ENCODE measurements around the gene MAP3K7. TPM values are rescaled to one million over a fixed set of nuclear protein-coding genes. Genes with fewer than 3 reads are reported as not detected.

Gene MAP3K7
- 23.0 and 26.1 TPM in 2 replicates for total RNA-seq (2014; rRNA removed; shearing (Covaris generic))
- polyA plus RNA-seq (2015; cell fraction: cytosol; rRNA removed) = 19.5 and 23.4 TPM in 2 replicates
- 86.9 and 101 TPM in 2 replicates for polyA plus RNA-seq (2015; cell fraction: nucleus; rRNA removed)

DNA sequence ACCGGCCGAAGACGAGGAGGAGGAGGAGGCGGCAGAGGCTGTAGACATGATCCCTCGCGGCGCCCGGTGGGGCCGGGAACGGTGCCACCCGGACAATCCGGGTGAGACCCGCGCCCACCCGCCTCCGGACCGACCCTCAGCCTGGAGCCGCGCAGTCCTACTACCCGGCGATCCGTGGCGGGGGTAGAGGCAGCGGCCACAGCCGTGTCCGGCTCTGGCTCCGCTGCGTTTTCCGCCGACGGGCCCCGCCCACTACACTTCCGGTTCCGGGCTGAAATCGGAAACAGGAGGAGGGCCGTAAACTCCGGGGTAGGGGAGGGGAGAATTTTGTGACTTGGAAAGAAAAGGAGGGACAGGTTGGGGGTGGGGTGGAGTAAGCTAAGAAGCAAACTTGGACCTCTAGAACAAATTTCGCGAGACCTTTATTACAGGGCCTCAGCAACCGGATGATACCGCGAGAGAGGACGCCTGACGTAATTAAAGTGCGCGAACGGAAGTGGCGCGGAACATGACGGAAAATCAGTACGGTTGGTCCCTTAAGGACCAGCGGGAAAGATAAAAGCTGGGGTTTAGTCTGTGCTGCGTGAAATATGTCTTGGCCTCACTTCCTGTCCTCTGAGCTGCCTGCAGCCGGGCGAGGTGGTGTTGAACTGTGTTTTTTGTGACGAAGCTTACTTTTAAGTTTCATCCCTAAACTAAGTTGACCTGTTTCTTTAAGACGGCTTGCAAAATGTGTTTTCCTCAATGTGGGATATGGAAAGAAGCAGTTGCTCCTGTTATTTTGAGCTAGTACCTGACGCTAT lies at the start of gene MAP3K7:
TSS of gene MAP3K7 (minus strand) at position 237 of the 803 bp plus-strand sequence. CDS start at position 48, 189 bp downstream.
- in situ Hi-C loops (cut with HindIII; ENCODE audit: low pct_unique_long_range_greater_than_20kb, low sequenced_read_pairs) = no loop called here
- DNase-seq (ENCODE audit: low read depth, low spot score) = peak; percentile 94

DNA sequence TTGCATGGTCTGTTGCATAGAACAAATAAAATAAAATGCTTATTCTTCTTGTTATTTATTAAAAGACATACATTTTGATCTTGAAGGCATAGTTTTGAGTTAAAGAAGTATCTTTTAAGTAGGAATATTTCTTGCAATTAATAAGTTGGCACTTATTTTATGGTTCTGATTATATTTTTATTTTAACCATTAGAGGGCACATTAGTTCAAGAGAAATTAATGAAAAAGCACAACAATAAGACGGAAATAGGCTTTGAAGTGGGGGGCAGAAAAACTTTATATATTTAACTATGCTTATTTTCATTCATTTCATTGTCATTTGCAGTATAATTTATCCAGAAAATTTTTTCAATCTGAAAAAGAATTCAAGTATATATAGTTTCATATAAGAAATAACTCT lies 44.2 kb upstream of the MAP3K7 start:
- in situ Hi-C loops (cut with HindIII; ENCODE audit: low pct_unique_long_range_greater_than_20kb, low sequenced_read_pairs) = no loop called here

DNA sequence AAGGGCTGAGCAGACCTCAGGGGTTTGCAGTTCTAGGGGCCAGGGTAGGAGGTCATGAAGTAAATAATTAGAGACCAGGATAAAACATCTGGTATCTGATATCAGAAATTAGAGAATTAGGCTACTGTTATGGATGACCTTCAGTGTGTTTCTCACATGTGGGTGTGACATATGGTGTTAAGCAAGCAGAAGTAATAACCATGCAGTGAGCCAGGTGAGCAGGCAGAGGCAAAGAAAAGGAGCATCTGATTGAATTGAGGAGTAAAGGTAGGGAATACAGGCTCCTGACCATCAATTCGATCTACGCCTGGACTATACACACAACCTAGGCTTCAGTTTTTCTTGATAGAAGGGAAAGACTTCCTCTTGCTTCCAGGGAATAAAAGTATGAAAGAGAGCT lies 34.7 kb upstream of the MAP3K7 start:
- in situ Hi-C loops (cut with HindIII; ENCODE audit: low pct_unique_long_range_greater_than_20kb, low sequenced_read_pairs) = no loop called here
- no peak for DNase-seq (ENCODE audit: low read depth, low spot score)

More for the DNA sequence above, 44.2 kb upstream of the MAP3K7 start:
- DNase-seq (ENCODE audit: low read depth, low spot score) = no peak

DNA sequence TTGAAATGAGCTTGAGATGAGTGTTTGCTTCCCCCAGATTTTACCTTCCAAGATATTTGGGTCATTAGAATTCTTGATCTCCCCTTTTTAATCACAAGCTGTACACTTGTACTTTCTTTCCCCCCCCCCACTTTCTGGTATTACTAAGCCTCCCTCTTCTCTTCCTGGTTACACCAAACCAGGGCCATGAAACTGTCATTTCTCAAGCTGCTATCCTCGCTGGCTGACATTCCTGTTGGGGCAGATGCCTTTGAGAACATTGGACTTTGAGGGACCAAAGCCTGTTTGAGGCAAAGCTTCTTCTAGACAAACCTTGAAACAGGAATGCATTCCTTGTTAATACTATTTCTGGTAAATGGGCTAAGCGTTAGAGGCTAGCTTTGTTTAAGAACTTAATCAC lies 32.3 kb upstream of the MAP3K7 start:
- DNase-seq (ENCODE audit: low read depth, low spot score) = no peak
- in situ Hi-C loops (cut with HindIII; ENCODE audit: low pct_unique_long_range_greater_than_20kb, low sequenced_read_pairs) = no loop called here

DNA sequence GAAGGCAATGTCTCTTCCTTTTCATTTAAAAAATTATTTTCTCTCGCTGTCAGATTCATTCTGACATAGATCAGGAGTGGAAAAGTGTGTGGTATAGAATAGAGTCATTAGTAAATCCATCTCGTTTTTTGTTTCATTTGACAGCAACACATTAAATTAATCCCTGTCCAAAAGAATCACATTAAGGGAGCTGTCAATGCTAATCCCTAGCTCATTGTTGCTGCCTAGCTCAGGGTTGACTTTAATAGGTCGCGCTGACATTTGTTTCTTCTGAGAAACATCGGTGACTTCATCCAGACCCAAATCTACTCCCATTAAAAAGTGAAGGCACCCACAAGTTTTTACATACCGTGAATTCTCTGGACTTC lies 25.4 kb upstream of the MAP3K7 start:
- in situ Hi-C loops (cut with HindIII; ENCODE audit: low pct_unique_long_range_greater_than_20kb, low sequenced_read_pairs) = no loop called here
- no peak for DNase-seq (ENCODE audit: low read depth, low spot score)

DNA sequence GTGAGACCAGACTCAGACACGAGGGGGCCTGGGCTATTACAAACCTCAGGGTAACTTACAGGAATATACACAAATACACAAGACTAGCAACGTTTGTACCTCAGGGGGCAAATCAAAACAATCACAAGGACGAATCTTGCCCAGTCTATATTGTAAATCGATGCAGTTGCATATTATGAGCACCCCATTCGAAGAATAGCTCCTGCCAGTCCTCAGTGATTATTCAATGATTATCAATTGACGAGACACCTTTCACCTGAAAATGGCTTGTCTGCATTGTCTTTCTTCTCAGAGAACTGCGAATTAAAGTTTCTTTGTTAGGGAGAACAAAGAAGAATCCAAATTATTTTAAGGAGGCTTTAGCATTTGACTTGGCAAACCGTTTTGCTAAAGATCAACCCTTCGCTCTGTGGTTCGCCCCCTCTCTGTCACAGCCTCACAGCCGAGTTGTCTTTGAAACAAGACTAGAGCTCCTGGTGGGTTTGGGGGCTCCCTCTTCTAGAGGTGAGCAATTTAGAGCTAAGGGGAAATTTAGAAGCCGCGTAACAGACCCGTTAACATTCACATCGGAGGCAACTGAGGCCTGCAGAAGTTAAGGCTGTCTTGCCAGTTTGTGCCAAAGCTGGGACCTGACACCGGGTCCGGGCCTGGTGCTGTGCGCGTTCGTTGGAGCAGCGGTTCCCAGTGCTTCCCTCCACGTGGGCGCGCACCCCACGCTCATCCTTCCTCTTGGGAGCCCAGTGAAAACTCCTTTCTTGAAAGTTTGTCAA lies 24.9 kb upstream of the MAP3K7 start:
- no peak for DNase-seq (ENCODE audit: low read depth, low spot score)
- in situ Hi-C loops (cut with HindIII; ENCODE audit: low pct_unique_long_range_greater_than_20kb, low sequenced_read_pairs) = no loop called here

DNA sequence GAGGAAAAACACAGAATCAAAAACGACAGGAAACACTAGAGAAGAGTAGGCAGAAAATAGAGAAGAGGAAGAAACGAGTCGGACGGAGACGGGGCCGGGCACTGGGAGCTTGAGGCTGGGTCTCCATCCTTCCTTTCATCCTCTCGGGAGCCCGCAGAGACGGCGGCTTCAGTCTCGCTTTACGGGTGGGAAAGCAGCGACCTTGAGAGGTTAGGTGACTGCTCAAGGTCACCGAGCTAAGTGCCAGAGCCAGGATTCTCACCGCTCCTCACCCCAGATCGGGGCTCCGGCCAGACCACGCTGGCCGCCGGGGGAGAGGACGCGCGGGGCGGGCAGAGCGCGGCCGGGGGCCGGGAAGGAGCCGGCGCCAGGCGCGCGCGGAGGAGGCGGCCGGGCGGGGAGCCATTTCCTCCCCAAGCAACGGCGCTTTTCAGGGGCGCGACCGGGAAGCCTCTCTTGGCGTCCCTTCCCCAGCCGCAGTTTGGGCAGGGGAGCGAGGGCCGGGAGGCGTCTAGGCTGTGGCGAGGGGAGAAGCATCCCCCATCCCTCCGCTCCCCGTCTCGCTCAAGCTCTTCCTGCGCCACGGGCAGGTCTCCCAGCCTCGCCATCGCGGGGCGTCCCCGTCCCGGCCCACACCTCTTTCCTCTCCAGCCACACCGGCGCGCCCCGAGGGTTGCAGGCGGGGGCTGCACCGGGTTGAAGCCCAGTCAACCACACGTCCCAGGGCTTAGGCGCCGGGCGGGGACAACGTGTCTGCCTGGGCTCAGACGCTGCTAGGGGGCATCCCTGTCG lies 24.1 kb upstream of the MAP3K7 start:
- in situ Hi-C loops (cut with HindIII; ENCODE audit: low pct_unique_long_range_greater_than_20kb, low sequenced_read_pairs) = no loop called here
- peak; percentile 20 for DNase-seq (ENCODE audit: low read depth, low spot score)

DNA sequence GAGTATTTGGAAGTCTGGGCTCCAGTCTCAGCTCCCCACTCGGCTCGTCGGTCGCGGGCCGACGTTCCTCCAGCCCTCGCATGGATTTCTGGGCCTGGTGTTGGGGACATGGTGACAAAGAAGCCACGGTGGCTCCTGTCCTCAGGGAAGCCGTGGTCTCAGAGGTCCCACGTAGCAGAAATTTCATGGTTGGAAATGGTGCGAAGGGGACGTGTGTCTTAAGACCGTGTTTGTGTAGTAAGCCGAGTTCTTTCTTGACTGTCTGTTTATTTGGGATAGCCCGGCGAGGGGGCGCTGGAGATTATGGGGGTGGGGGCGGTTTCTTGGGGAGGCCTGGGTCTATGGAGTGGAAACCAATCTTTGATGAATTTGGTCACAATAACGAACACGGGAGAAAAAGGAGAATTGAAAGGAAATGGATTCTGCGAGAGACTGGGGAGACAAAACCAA lies 23.5 kb upstream of the MAP3K7 start:
- no peak for DNase-seq (ENCODE audit: low read depth, low spot score)

DNA sequence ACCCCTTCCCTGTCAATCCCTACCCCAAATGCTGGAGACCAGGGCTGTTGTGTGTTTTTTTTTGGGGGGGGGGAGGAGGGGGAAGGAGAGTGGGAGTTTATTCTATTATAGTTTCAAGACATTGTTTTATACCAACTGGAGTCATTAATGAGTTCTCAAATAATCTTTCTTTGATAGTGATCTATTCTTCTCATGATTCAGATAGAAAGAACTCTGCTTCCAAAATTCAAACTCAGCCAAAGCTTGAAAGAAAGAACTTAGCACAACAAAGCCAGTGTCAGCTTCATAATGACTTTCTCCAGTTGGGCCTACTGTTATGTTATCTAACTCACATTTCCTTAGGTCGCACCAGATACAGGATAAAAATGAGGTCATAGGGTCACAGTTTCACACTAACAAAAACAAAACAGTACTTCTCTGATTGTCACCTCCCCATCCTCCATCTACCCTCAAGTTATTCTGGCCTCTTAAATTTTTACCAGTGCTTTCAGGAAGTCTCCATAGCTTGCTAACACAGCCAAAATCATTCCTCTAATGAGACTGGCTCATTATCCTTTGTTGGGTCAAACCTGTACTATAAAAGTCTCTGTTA lies 19.0 kb upstream of the MAP3K7 start:
- in situ Hi-C loops (cut with HindIII; ENCODE audit: low pct_unique_long_range_greater_than_20kb, low sequenced_read_pairs) = no loop called here

More for the DNA sequence above, 23.5 kb upstream of the MAP3K7 start:
- in situ Hi-C loops (cut with HindIII; ENCODE audit: low pct_unique_long_range_greater_than_20kb, low sequenced_read_pairs) = no loop called here

DNA sequence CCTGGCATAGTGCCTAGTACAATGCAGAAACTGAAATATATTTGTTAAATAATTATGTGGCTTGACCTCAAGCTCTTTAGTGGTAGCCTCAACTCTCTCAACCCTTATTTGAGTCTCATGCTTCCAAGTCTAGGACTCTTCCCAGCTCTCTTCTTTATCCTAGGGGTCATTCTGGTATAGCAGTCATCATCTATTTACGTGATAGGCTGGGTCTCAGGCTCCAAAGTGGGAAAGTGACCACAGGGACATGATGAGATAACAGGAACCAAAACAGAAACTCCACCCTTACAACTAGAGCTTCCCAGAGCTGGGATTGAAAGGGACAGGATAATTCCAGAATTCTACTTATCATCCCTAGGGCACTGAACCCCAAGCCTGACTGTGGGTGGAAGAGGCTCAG lies 17.7 kb upstream of the MAP3K7 start:
- no peak for DNase-seq (ENCODE audit: low read depth, low spot score)
- in situ Hi-C loops (cut with HindIII; ENCODE audit: low pct_unique_long_range_greater_than_20kb, low sequenced_read_pairs) = no loop called here

More for the DNA sequence above, 19.0 kb upstream of the MAP3K7 start:
- no peak for DNase-seq (ENCODE audit: low read depth, low spot score)

DNA sequence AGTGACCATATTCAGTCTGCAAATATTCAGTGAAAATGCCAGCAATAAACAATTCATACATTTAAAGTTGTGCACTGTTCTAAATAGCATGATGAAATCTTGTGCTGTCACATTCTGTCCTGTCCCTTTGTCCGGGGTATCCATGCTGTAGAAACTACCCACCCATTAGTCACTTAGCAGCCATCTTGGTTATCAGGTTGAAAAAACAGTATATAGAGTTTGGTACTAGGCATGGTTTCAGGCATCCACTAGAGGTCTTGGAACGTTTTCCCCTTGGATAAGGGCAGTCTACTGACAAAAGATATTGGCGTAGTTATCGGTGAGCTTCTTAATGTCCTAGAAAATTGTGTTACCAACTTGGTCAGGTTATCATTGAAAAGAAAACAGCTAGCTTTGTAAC lies 12.3 kb upstream of the MAP3K7 start:
- DNase-seq (ENCODE audit: low read depth, low spot score) = peak; percentile 39
- in situ Hi-C loops (cut with HindIII; ENCODE audit: low pct_unique_long_range_greater_than_20kb, low sequenced_read_pairs) = no loop called here

DNA sequence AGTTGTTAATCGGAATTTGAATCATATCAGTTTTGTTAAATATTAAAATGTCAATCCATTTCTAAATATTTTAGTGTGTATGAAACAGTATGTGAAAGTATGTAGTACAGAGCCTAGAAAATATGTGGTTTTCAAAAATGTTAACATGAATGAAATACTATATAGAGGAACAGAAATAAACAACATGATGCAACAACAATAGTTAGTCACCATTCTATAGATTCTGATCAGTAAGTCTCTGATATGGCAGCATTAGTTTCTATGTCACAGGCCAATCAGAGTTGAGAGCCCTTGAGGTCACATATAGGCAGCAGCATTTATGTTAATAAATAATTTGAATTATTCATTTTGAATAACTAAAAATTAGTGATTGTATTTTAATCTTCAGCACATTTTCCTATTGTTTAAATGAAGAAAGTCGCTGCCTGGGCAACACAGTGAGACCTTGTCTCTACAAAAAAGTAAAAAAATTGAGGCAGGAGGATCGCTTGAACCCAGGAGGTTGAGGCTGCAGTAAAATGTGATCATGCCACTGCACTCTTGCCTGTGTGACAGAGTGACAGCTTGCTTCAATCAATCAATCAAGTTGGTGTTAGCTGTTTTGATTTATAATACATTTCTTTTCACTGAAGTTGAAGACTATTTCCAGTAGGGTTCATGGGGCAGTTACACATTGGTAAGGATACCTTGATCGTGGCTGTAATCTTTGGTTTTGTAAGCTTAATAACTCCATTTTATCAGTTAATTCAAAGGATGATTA lies 11.5 kb upstream of the MAP3K7 start:
- DNase-seq (ENCODE audit: low read depth, low spot score) = no peak
- in situ Hi-C loops (cut with HindIII; ENCODE audit: low pct_unique_long_range_greater_than_20kb, low sequenced_read_pairs) = no loop called here

DNA sequence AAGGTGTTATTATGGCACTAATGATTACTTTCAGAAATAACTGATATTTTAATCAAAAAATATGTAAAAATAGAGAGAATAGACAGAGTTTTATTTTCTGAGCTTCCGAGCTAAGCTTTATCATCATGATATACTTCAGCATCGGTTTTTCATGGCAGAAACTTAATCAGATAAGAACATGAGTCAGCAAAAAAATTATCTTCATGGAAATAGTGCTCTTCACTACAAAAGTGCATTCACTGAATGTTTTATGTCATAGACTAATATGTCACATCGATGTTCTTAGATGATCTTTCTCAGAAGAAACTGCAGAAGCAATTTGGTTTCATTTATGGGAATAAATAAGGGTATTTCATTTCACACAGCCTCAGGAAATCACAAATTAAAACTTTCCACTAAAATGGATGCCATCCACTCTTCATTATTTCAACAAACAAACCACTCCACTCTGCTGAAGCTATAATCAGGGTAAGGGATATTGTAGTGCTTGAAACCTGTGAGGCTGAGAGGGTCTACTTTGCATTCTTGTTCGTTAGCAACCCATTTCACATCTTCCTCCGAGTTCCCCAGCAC lies 10.2 kb upstream of the MAP3K7 start:
- DNase-seq (ENCODE audit: low read depth, low spot score) = no peak
- in situ Hi-C loops (cut with HindIII; ENCODE audit: low pct_unique_long_range_greater_than_20kb, low sequenced_read_pairs) = no loop called here

DNA sequence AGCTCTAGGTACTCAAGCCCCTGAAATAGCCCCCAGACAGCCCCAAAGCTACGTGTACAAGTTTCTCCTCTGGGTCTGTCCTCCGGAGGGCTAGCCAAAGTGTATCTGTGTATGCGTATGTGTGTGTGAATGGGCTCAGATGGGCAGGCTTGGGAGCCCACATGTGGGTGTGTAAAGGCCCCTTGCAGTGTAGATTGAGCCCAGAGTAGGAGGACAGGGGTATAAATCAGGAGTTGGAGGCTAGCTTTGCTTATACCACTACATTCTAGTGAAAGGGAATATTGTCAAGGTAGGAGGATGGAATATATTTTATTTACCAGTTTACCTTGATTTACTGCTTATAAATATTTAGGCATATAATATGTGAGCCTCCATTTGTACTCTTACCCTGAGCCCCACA lies 9.0 kb upstream of the MAP3K7 start:
- in situ Hi-C loops (cut with HindIII; ENCODE audit: low pct_unique_long_range_greater_than_20kb, low sequenced_read_pairs) = no loop called here
- DNase-seq (ENCODE audit: low read depth, low spot score) = no peak

DNA sequence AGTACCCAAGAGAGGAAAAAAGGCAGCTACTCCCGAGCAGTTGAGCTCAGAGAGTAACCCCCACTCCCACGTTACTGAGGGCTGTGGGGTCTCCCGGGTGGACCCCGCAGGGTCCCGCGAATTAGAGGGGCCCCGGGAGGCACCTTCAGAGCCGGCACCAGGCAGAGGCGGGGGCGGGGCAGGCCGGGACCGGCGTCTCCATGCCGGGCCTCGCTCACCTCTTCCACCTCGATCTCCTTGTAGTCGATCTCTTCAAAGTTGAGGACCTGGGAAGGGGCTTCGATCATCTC lies 381 bp downstream of the MAP3K7 start:
- in situ Hi-C loops (cut with HindIII; ENCODE audit: low pct_unique_long_range_greater_than_20kb, low sequenced_read_pairs) = no loop called here
- no peak for DNase-seq (ENCODE audit: low read depth, low spot score)

DNA sequence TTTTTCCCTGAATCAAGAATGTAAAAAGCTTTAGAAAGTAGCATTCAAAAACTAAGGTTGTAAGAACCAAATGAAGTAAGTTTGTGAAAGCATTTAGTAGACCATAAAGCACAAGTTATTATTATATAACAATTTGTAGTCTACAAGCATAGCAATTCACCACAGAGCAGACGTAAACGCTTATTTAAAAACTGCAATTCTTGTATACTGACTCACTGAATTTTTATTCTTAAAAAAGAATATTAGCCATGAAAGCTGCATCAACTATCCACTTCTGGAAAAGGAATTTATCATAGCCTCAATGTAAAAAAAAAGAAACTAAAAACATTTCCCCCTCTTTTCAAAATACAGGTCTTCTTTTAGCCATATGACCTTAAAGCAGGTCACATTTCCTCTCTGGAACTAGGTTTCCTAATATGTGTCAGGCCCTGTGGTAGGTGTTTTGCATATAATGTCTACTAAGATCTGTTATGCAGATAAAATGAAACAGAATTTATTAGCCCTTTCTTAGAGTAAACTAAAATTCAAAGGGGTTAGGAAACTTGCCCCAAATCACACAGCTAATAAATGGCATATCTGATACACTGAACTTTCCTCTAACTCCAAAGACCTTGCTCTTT lies 2.1 kb downstream of the MAP3K7 start:
- in situ Hi-C loops (cut with HindIII; ENCODE audit: low pct_unique_long_range_greater_than_20kb, low sequenced_read_pairs) = no loop called here
- DNase-seq (ENCODE audit: low read depth, low spot score) = no peak

Data from SK-MEL-5 (cell line).